GM12874 (cell line): ENCODE measurements around the gene MYO5B.

Experiments used
- CTCF ChIP-seq: IDR thresholded peaks from 2 replicates; pipeline ENCODE4 v1.5.1; 2011; ENCODE audit warnings: low read depth, mild to moderate bottlenecking, control low read depth, low read length, moderate library complexity; ENCODE audit not compliant: insufficient read depth

The MYO5B gene

GRCh38 chr18:49845629-49846360 is 349.2 kb downstream of the MYO5B start:
- TF ChIP-seq CTCF: no peak

- TF ChIP-seq CTCF: no peak
These were observed 350.0 kb downstream of the MYO5B start for GRCh38 chr18:49844903-49845302.

GRCh38 chr18:49843778-49844625 is 350.9 kb downstream of the MYO5B start:
- no peak for TF ChIP-seq CTCF

GRCh38 chr18:49843131-49843530 is 351.8 kb downstream of the MYO5B start:
- TF ChIP-seq CTCF: no peak

GRCh38 chr18:49842656-49843055 is 352.3 kb downstream of the MYO5B start:
- no peak for TF ChIP-seq CTCF

GRCh38 chr18:49841236-49842217 is 353.4 kb downstream of the MYO5B start:
- no peak for TF ChIP-seq CTCF
